Osteocyte (in vitro differentiated cells): ENCODE results near the gene TNFRSF8. TPM values are rescaled to one million over a fixed set of nuclear protein-coding genes. Genes with fewer than 3 reads are reported as not detected.

Experiments used
- DNase-seq: peaks from one replicate; pipeline ENCODE4 v3.0.0; 2021; ENCODE audit warnings: mixed read lengths; ENCODE audit not compliant: unreplicated experiment; ENCODE audit errors: extremely low spot score
- H3K27ac Mint-ChIP-seq: one replicate; pipeline ENCODE4 v1.8.0; 2021; ENCODE audit warnings: mild to moderate bottlenecking, mixed read lengths; ENCODE audit not compliant: unreplicated experiment
- H3K27me3 Mint-ChIP-seq: one replicate; pipeline ENCODE4 v1.8.0; 2021; ENCODE audit warnings: mixed read lengths; ENCODE audit not compliant: unreplicated experiment
- H3K36me3 Mint-ChIP-seq: one replicate; pipeline ENCODE4 v1.8.0; 2021; ENCODE audit warnings: mixed read lengths; ENCODE audit not compliant: unreplicated experiment
- H3K4me1 Mint-ChIP-seq: one replicate; pipeline ENCODE4 v1.8.0; 2021; ENCODE audit warnings: mixed read lengths; ENCODE audit not compliant: unreplicated experiment
- H3K4me3 Mint-ChIP-seq: one replicate; pipeline ENCODE4 v1.8.0; 2021; ENCODE audit warnings: mild to moderate bottlenecking, moderate library complexity, mixed read lengths; ENCODE audit not compliant: unreplicated experiment
- H3K9me3 Mint-ChIP-seq: one replicate; pipeline ENCODE4 v1.8.0; 2021; ENCODE audit warnings: mixed read lengths; ENCODE audit not compliant: unreplicated experiment
- CTCF ChIP-seq: fragments of 200-600 bp; sonication (generic); IDR thresholded peaks from 2 replicates; pipeline ENCODE4 v1.5.0; 2021; ENCODE audit warnings: antibody characterized with exemption, mild to moderate bottlenecking, moderate library complexity
- total RNA-seq: library from RNA; stranded (reverse); gene quantifications from 2 replicates; pipeline ENCODE4 v1.2.1, GENCODE V29; 2021

The TNFRSF8 gene
- total RNA-seq, 1 donor from 2014 or later = not detected

- Mint-ChIP-seq H3K9me3 (no peaks in the 10 kb centered on the region), H3K36me3 (no peaks in the 10 kb centered on the region), H3K4me1 (peaks cover 10% of the 10 kb centered on the region), H3K27ac (no peak overlapping the region), H3K27me3 (peaks cover 12% of the 10 kb centered on the region), H3K4me3 (no peak overlapping the region)
- no peak for DNase-seq
- no peak for TF ChIP-seq CTCF
Observed at GRCh38 chr1:12114916-12115315, 51.8 kb downstream of the TNFRSF8 start.

DNA sequence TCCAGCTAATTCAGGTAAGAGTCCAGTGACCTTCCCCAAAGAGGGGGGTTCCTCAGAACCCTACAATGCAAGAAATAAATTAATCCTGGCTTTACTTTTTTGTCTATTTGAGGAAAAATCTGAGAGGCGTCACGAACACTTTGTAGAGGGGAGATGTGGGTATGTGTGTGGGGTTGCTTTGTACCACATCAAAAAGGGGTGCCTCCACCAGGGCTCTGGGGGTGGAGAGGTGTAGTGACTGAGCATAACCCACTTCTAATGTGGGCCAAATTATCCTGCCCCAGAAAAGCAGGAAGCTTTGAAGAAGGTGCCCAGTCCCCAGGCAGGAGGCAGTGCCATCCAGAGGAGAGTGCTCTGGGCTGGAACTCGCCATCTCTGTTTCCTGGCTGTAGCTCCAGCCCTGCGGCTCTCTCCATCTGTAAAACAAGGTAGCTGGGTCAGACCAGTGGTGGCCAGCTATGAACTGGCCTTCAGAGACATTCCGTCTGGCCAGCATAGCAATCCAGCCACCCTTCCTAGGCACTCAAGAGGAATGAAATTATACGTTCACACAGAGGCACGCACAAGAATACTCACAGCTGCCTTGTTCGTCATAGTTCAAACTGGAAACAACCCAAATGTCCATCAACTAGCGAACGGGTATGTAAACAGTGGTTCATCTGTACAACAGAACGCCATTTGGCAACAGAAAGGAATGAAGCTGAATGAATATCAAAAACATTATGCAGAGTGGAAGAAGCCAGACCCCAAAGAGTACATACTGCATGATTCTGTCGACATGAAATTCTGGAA is 58.3 kb downstream of the TNFRSF8 start:
- Mint-ChIP-seq H3K27me3 (peaks cover 34% of the 10 kb centered on the region), H3K27ac (no peak overlapping the region), H3K4me3 (no peak overlapping the region), H3K36me3 (no peaks in the 10 kb centered on the region), H3K9me3 (peaks cover 5% of the 10 kb centered on the region), H3K4me1 (peaks cover 8% of the 10 kb centered on the region)
- no peak for TF ChIP-seq CTCF
- DNase-seq = no peak

DNA sequence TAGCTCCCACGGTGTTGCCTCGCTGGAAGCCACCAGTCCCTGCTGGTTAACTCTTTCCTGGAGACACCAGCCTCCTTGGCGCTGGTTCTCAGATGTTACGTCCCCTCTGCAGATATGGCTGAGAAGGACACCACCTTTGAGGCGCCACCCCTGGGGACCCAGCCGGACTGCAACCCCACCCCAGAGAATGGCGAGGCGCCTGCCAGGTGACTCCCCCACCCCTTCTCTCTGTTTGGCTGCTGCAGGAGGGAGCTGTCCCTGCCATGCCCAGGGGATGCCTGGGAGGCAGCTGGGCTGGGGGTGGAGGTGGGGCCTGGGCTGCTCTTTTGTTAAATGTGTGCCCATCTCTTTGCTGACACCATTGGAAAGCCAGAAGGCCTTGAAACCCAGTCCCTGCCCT is 60.1 kb downstream of the TNFRSF8 start:
- Mint-ChIP-seq H3K27me3 (peaks cover 34% of the 10 kb centered on the region), H3K4me3 (no peak overlapping the region), H3K4me1 (peaks cover 18% of the 10 kb centered on the region), H3K27ac (no peak overlapping the region), H3K9me3 (peaks cover 5% of the 10 kb centered on the region), H3K36me3 (no peaks in the 10 kb centered on the region)
- no peak for DNase-seq
- TF ChIP-seq CTCF = no peak

- peaks cover 26% of the 10 kb centered on the region for H3K4me1 Mint-ChIP-seq
- peaks cover 34% of the 10 kb centered on the region for H3K27me3 Mint-ChIP-seq
- no peak overlapping the region for H3K4me3 Mint-ChIP-seq
- TF ChIP-seq CTCF = peak; percentile 96
- no peak overlapping the region for H3K27ac Mint-ChIP-seq
- H3K9me3 Mint-ChIP-seq = peaks cover 5% of the 10 kb centered on the region
- peak; percentile 91 for DNase-seq
- no peaks in the 10 kb centered on the region for H3K36me3 Mint-ChIP-seq
Observed at GRCh38 chr1:12124693-12125421, 61.8 kb downstream of the TNFRSF8 start.
